Hepatocyte (in vitro differentiated cells): ENCODE measurements around the gene NINJ1. TPM values are rescaled to one million over a fixed set of nuclear protein-coding genes. Genes with fewer than 3 reads are reported as not detected.

Experiments used
- DNase-seq: peaks from one replicate; pipeline ENCODE4 v3.0.0-alpha.2; 2016; ENCODE audit warnings: low spot score
- H2AFZ ChIP-seq: fragments of 200-600 bp; sonication (generic); 2 replicates; pipeline ENCODE4 v1.6.0; 2016; ENCODE audit warnings: antibody characterized with exemption, mild to moderate bottlenecking
- H3K27ac ChIP-seq: fragments of 200-600 bp; sonication (generic); 2 replicates; pipeline ENCODE4 v1.5.1; 2016; ENCODE audit warnings: mild to moderate bottlenecking
- H3K27me3 ChIP-seq: fragments of 200-600 bp; sonication (generic); 2 replicates; pipeline ENCODE4 v1.6.1; 2016
- H3K36me3 ChIP-seq: fragments of 200-600 bp; sonication (generic); replicated peaks from 2 replicates; pipeline ENCODE4 v1.5.1; 2016; ENCODE audit warnings: low read depth; ENCODE audit not compliant: insufficient read depth
- H3K4me1 ChIP-seq: fragments of 200-600 bp; sonication (generic); 2 replicates; pipeline ENCODE4 v1.5.1; 2016; ENCODE audit warnings: mild to moderate bottlenecking, moderate library complexity; ENCODE audit not compliant: insufficient read depth
- H3K4me2 ChIP-seq: fragments of 200-600 bp; sonication (generic); 2 replicates; pipeline ENCODE4 v1.6.0; 2016
- H3K4me3 ChIP-seq: fragments of 200-600 bp; sonication (generic); 2 replicates; pipeline ENCODE4 v1.5.1; 2016; ENCODE audit warnings: mild to moderate bottlenecking
- H3K79me2 ChIP-seq: fragments of 200-600 bp; sonication (generic); 2 replicates; pipeline ENCODE4 v1.6.0; 2017; ENCODE audit warnings: mild to moderate bottlenecking
- H3K9me2 ChIP-seq: fragments of 200-600 bp; sonication (generic); replicated peaks from 2 replicates; pipeline ENCODE4 v1.6.0; 2017; ENCODE audit warnings: mild to moderate bottlenecking; ENCODE audit not compliant: insufficient read depth
- H3K9me3 ChIP-seq: fragments of 200-600 bp; sonication (generic); 2 replicates; pipeline ENCODE4 v1.5.1; 2016; ENCODE audit warnings: low read depth, mild to moderate bottlenecking
- H4K20me1 ChIP-seq: fragments of 200-600 bp; sonication (generic); 2 replicates; pipeline ENCODE4 v1.6.0; 2016; ENCODE audit warnings: mild to moderate bottlenecking; ENCODE audit not compliant: insufficient read depth, poor library complexity, severe bottlenecking
- CTCF ChIP-seq: fragments of 200-600 bp; sonication (generic); IDR thresholded peaks from 2 replicates; pipeline ENCODE4 v1.5.1; 2016; ENCODE audit warnings: antibody characterized with exemption, mild to moderate bottlenecking; ENCODE audit not compliant: poor library complexity
- EZH2 ChIP-seq: fragments of 200-600 bp; sonication (generic); IDR thresholded peaks from 2 replicates; pipeline ENCODE4 v1.6.1; 2016; ENCODE audit warnings: antibody characterized with exemption, mild to moderate bottlenecking, borderline replicate concordance
- EZH2phosphoT487 ChIP-seq: fragments of 200-600 bp; sonication (generic); IDR thresholded peaks from one replicate; pipeline ENCODE4 v1.6.1; 2018; ENCODE audit warnings: antibody characterized with exemption, mild to moderate bottlenecking, low read depth, moderate library complexity; ENCODE audit not compliant: unreplicated experiment, severe bottlenecking
- WGBS: methylation state at CpG from one replicate; pipeline ENCODE4 v1.1.6; 2016; ENCODE audit warnings: low lambda C conversion rate; ENCODE audit errors: missing lambda C conversion rate; 5-methylcytosine and 5-hydroxymethylcytosine counted together
- polyA plus RNA-seq: library from polyadenylated mRNA; unstranded; fragments of >200 nt; fragmentation: Nextera tagmentation; extraction: Ambion mirVana; gene quantifications from 2 replicates; pipeline ENCODE4 v1.2.1, GENCODE V29; 2016
- total RNA-seq: library from RNA; depleted of rRNA; stranded (reverse); fragments of >200 nt; gene quantifications from 2 replicates; pipeline ENCODE4 v1.2.3, GENCODE V29; 2014

Gene NINJ1
- total and polyA plus RNA-seq, 2 experiments from 2014 or later = 55.4 to 135 TPM

- WGBS = 94% methylated on average over 1 of the region's 1 CpG
- no peak overlapping the region for H3K4me2 ChIP-seq
- H2AFZ ChIP-seq = no peak overlapping the region
- no peak for DNase-seq
- H3K4me3 ChIP-seq = no peak overlapping the region
- no peaks in the 10 kb centered on the region for H3K9me3 ChIP-seq
- no peaks in the 10 kb centered on the region for H3K36me3 ChIP-seq
- no peak overlapping the region for H3K27ac ChIP-seq
- H3K79me2 ChIP-seq = no peaks in the 10 kb centered on the region
- H3K4me1 ChIP-seq = no peaks in the 10 kb centered on the region
- TF ChIP-seq CTCF (no peak), EZH2 (no peak), EZH2phosphoT487 (no peak)
- no peaks in the 10 kb centered on the region for H3K9me2 ChIP-seq
- H3K27me3 ChIP-seq = no peaks in the 10 kb centered on the region
- H4K20me1 ChIP-seq = no peaks in the 10 kb centered on the region
Observed at GRCh38 chr9:93169444-93169843, 35.4 kb upstream of the NINJ1 start.

- no peaks in the 10 kb centered on the region for H3K27me3 ChIP-seq
- WGBS = 88% methylated on average over 5 of the region's 5 CpGs
Observed at GRCh38 chr9:93168581-93168980, 34.5 kb upstream of the NINJ1 start.

GRCh38 chr9:93167838-93168237 is 33.8 kb upstream of the NINJ1 start:
- Histone ChIP-seq H3K27ac (no peak overlapping the region), H3K4me2 (no peak overlapping the region), H4K20me1 (no peaks in the 10 kb centered on the region), H3K36me3 (no peaks in the 10 kb centered on the region), H3K9me2 (no peaks in the 10 kb centered on the region), H2AFZ (no peak overlapping the region), H3K27me3 (no peaks in the 10 kb centered on the region), H3K4me3 (no peak overlapping the region), H3K9me3 (no peaks in the 10 kb centered on the region), H3K79me2 (no peaks in the 10 kb centered on the region), H3K4me1 (no peaks in the 10 kb centered on the region)
- no peak for TF ChIP-seq EZH2
- 85% methylated on average over 4 of the region's 4 CpGs for WGBS
- no peak for DNase-seq

More at GRCh38 chr9:93168581-93168980, 34.5 kb upstream of the NINJ1 start:
- Histone ChIP-seq H3K4me2 (no peak overlapping the region), H3K9me3 (no peaks in the 10 kb centered on the region), H3K4me1 (no peaks in the 10 kb centered on the region), H3K4me3 (no peak overlapping the region), H2AFZ (no peak overlapping the region), H3K27ac (no peak overlapping the region), H3K79me2 (no peaks in the 10 kb centered on the region), H3K36me3 (no peaks in the 10 kb centered on the region), H4K20me1 (no peaks in the 10 kb centered on the region), H3K9me2 (no peaks in the 10 kb centered on the region)
- DNase-seq = no peak
- no peak for TF ChIP-seq EZH2phosphoT487
- TF ChIP-seq EZH2 = no peak
- no peak for TF ChIP-seq CTCF

GRCh38 chr9:93167185-93167584 is 33.1 kb upstream of the NINJ1 start:
- Histone ChIP-seq H4K20me1 (no peaks in the 10 kb centered on the region), H3K4me1 (no peaks in the 10 kb centered on the region), H3K9me2 (no peaks in the 10 kb centered on the region), H3K79me2 (no peaks in the 10 kb centered on the region), H3K4me2 (no peak overlapping the region), H3K9me3 (no peaks in the 10 kb centered on the region), H2AFZ (no peak overlapping the region), H3K36me3 (no peaks in the 10 kb centered on the region), H3K27me3 (no peaks in the 10 kb centered on the region), H3K4me3 (no peak overlapping the region), H3K27ac (no peak overlapping the region)
- TF ChIP-seq CTCF (no peak), EZH2 (no peak), EZH2phosphoT487 (no peak)
- 93% methylated on average over 6 of the region's 6 CpGs for WGBS
- DNase-seq = no peak
